ENCODE results near the gene ATP10B.

Gene ATP10B

GRCh38 chr5:160772854-160773253 is 79.2 kb downstream of the ATP10B start:
- TF ChIP-seq FOXM1 (IDR thresholded peaks at IDR 0.05; ENCODE audit: borderline replicate concordance) (no peak), HDGF (IDR thresholded peaks at IDR 0.05; ENCODE audit: borderline replicate concordance) (no peak), BHLHE40 (IDR thresholded peaks at IDR 0.05; ENCODE audit: borderline replicate concordance) (no peak), FOXK2 (IDR thresholded peaks at IDR 0.05) (no peak)
- DNase-seq (ENCODE audit: extremely low spot score), result no peak
- CTCF ChIA-PET, result no interaction called here

GRCh38 chr5:160770718-160771117 is 81.3 kb downstream of the ATP10B start:
- POLR2A ChIA-PET, result no interaction called here
- no peak for DNase-seq (ENCODE audit: extremely low spot score)
- no peak for TF ChIP-seq PKNOX1 (IDR thresholded peaks at IDR 0.05)
- no peak for TF ChIP-seq NFRKB (IDR thresholded peaks at IDR 0.05)
- TF ChIP-seq L3MBTL2 (conservative IDR thresholded peaks at IDR 0.05), result no peak
- no peak for TF ChIP-seq ELF4 (IDR thresholded peaks at IDR 0.05)
- TF ChIP-seq FOXA1 (IDR thresholded peaks at IDR 0.05), result no peak
- no peak for TF ChIP-seq HDGF (IDR thresholded peaks at IDR 0.05; ENCODE audit: borderline replicate concordance)
- no peak for TF ChIP-seq TARDBP (IDR thresholded peaks at IDR 0.05)
- TF ChIP-seq LEF1 (IDR thresholded peaks at IDR 0.05; ENCODE audit: borderline replicate concordance), result no peak
- TF ChIP-seq BHLHE40 (IDR thresholded peaks at IDR 0.05; ENCODE audit: borderline replicate concordance), result no peak
- TF ChIP-seq SUZ12 (IDR thresholded peaks at IDR 0.05), result no peak
- no peak for TF ChIP-seq SP1 (IDR thresholded peaks at IDR 0.05)
- TF ChIP-seq FOXK2 (IDR thresholded peaks at IDR 0.05), result no peak
- no peak for TF ChIP-seq FOXM1 (IDR thresholded peaks at IDR 0.05; ENCODE audit: borderline replicate concordance)
- TF ChIP-seq ZNF384 (IDR thresholded peaks at IDR 0.05), result no peak
- CTCF ChIA-PET, result no interaction called here

More at GRCh38 chr5:160772854-160773253, 79.2 kb downstream of the ATP10B start:
- POLR2A ChIA-PET, result no interaction called here

- DNase-seq (ENCODE audit: extremely low spot score), result no peak
- TF ChIP-seq BHLHE40 (IDR thresholded peaks at IDR 0.05; ENCODE audit: borderline replicate concordance) (no peak), LEF1 (IDR thresholded peaks at IDR 0.05; ENCODE audit: borderline replicate concordance) (no peak), ELF4 (IDR thresholded peaks at IDR 0.05) (no peak)
- CTCF ChIA-PET, result no interaction called here
- POLR2A ChIA-PET, result no interaction called here
These were observed 82.7 kb downstream of the ATP10B start for GRCh38 chr5:160769301-160769700.

GRCh38 chr5:160767062-160767461 is 84.9 kb downstream of the ATP10B start:
- ChIA-PET POLR2A (no interaction called here), CTCF (interaction anchor here (0.6 kb wide), 1 partner anchor 1505 kb away, joined by 6 read pairs; no protein-coding TSS in a partner anchor)
- TF ChIP-seq BHLHE40 (IDR thresholded peaks at IDR 0.05; ENCODE audit: borderline replicate concordance) (no peak), LEF1 (IDR thresholded peaks at IDR 0.05; ENCODE audit: borderline replicate concordance) (no peak), FOXM1 (IDR thresholded peaks at IDR 0.05; ENCODE audit: borderline replicate concordance) (no peak), PKNOX1 (IDR thresholded peaks at IDR 0.05) (no peak), FOXK2 (IDR thresholded peaks at IDR 0.05) (no peak), TARDBP (IDR thresholded peaks at IDR 0.05) (no peak), HDGF (IDR thresholded peaks at IDR 0.05; ENCODE audit: borderline replicate concordance) (no peak), CTBP1 (IDR thresholded peaks at IDR 0.05; ENCODE audit: borderline replicate concordance) (no peak), FOXA1 (IDR thresholded peaks at IDR 0.05) (no peak), L3MBTL2 (conservative IDR thresholded peaks at IDR 0.05) (no peak), ARNT (IDR thresholded peaks at IDR 0.05) (no peak), ZNF384 (IDR thresholded peaks at IDR 0.05) (no peak), SP1 (IDR thresholded peaks at IDR 0.05) (no peak), ELF4 (IDR thresholded peaks at IDR 0.05) (no peak), SUZ12 (IDR thresholded peaks at IDR 0.05) (no peak), NFRKB (IDR thresholded peaks at IDR 0.05) (no peak)
- DNase-seq (ENCODE audit: extremely low spot score), result no peak

- CTCF ChIA-PET, result no interaction called here
- POLR2A ChIA-PET, result no interaction called here
- TF ChIP-seq SP1 (IDR thresholded peaks at IDR 0.05) (no peak), HDGF (IDR thresholded peaks at IDR 0.05; ENCODE audit: borderline replicate concordance) (no peak), SUZ12 (IDR thresholded peaks at IDR 0.05) (no peak), LEF1 (IDR thresholded peaks at IDR 0.05; ENCODE audit: borderline replicate concordance) (no peak)
- no peak for DNase-seq (ENCODE audit: extremely low spot score)
These were observed 92.0 kb downstream of the ATP10B start for GRCh38 chr5:160760008-160760407.

- POLR2A ChIA-PET, result no interaction called here
- CTCF ChIA-PET, result no interaction called here
These were observed 94.8 kb downstream of the ATP10B start for GRCh38 chr5:160757194-160757593.

More at GRCh38 chr5:160757194-160757593, 94.8 kb downstream of the ATP10B start:
- TF ChIP-seq LEF1 (IDR thresholded peaks at IDR 0.05; ENCODE audit: borderline replicate concordance), result no peak
- TF ChIP-seq ARNT (IDR thresholded peaks at IDR 0.05), result no peak
- no peak for TF ChIP-seq HDGF (IDR thresholded peaks at IDR 0.05; ENCODE audit: borderline replicate concordance)
- no peak for TF ChIP-seq ZNF384 (IDR thresholded peaks at IDR 0.05)
- no peak for TF ChIP-seq TARDBP (IDR thresholded peaks at IDR 0.05)
- no peak for TF ChIP-seq NFRKB (IDR thresholded peaks at IDR 0.05)
- TF ChIP-seq SUZ12 (IDR thresholded peaks at IDR 0.05), result no peak
- TF ChIP-seq BHLHE40 (IDR thresholded peaks at IDR 0.05; ENCODE audit: borderline replicate concordance), result no peak
- TF ChIP-seq PKNOX1 (IDR thresholded peaks at IDR 0.05), result no peak
- TF ChIP-seq FOXA1 (IDR thresholded peaks at IDR 0.05), result no peak
- no peak for TF ChIP-seq FOXM1 (IDR thresholded peaks at IDR 0.05; ENCODE audit: borderline replicate concordance)
- no peak for TF ChIP-seq L3MBTL2 (conservative IDR thresholded peaks at IDR 0.05)
- no peak for DNase-seq (ENCODE audit: extremely low spot score)

All from HEK293T (cell line).